ENCODE measurements around the gene RASGEF1C.

GRCh38 chr5:180116077-180116999 lies 92.7 kb downstream of the RASGEF1C start:
- TF ChIP-seq CTCF (IDR thresholded peaks at IDR 0.05; ENCODE audit: low read depth, low read length) = no peak
- no peak for TF ChIP-seq EZH2phosphoT487 (IDR thresholded peaks at IDR 0.05; ENCODE audit: low read depth)
